ENCODE results near the gene SSR1.

SSR1 gene

DNA sequence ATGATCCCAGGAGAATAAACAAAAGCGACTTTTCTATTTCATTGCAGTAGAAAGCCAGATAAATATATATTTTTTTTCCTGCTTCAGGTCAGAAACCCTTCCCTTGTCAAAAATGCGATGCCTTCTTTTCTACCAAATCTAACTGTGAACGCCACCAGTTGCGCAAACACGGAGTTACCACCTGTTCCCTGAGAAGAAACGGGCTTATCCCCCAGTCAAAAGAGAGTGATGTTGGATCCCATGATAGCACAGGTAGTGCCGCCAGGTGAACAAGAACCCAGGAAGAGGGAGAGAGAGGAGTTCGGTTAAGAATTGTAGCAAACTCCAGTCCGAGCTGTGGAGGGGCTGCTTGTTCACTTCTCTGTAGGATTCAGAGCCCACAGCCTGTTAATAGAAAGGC lies 72.6 kb downstream of the SSR1 start:
- DNase-seq (ENCODE audit: low read depth), result no peak
- TF ChIP-seq, protein P1, sequence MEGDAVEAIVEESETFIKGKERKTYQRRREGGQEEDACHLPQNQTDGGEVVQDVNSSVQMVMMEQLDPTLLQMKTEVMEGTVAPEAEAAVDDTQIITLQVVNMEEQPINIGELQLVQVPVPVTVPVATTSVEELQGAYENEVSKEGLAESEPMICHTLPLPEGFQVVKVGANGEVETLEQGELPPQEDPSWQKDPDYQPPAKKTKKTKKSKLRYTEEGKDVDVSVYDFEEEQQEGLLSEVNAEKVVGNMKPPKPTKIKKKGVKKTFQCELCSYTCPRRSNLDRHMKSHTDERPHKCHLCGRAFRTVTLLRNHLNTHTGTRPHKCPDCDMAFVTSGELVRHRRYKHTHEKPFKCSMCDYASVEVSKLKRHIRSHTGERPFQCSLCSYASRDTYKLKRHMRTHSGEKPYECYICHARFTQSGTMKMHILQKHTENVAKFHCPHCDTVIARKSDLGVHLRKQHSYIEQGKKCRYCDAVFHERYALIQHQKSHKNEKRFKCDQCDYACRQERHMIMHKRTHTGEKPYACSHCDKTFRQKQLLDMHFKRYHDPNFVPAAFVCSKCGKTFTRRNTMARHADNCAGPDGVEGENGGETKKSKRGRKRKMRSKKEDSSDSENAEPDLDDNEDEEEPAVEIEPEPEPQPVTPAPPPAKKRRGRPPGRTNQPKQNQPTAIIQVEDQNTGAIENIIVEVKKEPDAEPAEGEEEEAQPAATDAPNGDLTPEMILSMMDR (conservative IDR thresholded peaks at IDR 0.05; ENCODE audit: low read depth, low read length), result no peak
- H3K4me3 ChIP-seq (ENCODE audit: low read depth, low read length), result no peak overlapping the region

- TF ChIP-seq, protein P1 (conservative IDR thresholded peaks at IDR 0.05; ENCODE audit: low read depth, low read length), result no peak
- DNase-seq (ENCODE audit: low read depth), result no peak
- no peak overlapping the region for H3K4me3 ChIP-seq (ENCODE audit: low read depth, low read length)
Observed at GRCh38 chr6:7239590-7239948, 73.4 kb downstream of the SSR1 start.

- TF ChIP-seq, protein P1 (conservative IDR thresholded peaks at IDR 0.05; ENCODE audit: low read depth, low read length), result peak; percentile 78
- peak; percentile 74 for DNase-seq (ENCODE audit: low read depth)
- no peak overlapping the region for H3K4me3 ChIP-seq (ENCODE audit: low read depth, low read length)
Observed at GRCh38 chr6:7238900-7239589, 74.0 kb downstream of the SSR1 start.

- DNase-seq (ENCODE audit: low read depth), result no peak
- TF ChIP-seq, protein P1 (conservative IDR thresholded peaks at IDR 0.05; ENCODE audit: low read depth, low read length), result no peak
Observed at GRCh38 chr6:7238526-7238899, 74.5 kb downstream of the SSR1 start.

GRCh38 chr6:7237653-7238188 lies 75.3 kb downstream of the SSR1 start:
- no peak overlapping the region for H3K4me3 ChIP-seq (ENCODE audit: low read depth, low read length)
- peak; percentile 36 for DNase-seq (ENCODE audit: low read depth)
- TF ChIP-seq, protein P1 (conservative IDR thresholded peaks at IDR 0.05; ENCODE audit: low read depth, low read length), result no peak

More at GRCh38 chr6:7238526-7238899, 74.5 kb downstream of the SSR1 start:
- H3K4me3 ChIP-seq (ENCODE audit: low read depth, low read length), result no peak overlapping the region

DNA sequence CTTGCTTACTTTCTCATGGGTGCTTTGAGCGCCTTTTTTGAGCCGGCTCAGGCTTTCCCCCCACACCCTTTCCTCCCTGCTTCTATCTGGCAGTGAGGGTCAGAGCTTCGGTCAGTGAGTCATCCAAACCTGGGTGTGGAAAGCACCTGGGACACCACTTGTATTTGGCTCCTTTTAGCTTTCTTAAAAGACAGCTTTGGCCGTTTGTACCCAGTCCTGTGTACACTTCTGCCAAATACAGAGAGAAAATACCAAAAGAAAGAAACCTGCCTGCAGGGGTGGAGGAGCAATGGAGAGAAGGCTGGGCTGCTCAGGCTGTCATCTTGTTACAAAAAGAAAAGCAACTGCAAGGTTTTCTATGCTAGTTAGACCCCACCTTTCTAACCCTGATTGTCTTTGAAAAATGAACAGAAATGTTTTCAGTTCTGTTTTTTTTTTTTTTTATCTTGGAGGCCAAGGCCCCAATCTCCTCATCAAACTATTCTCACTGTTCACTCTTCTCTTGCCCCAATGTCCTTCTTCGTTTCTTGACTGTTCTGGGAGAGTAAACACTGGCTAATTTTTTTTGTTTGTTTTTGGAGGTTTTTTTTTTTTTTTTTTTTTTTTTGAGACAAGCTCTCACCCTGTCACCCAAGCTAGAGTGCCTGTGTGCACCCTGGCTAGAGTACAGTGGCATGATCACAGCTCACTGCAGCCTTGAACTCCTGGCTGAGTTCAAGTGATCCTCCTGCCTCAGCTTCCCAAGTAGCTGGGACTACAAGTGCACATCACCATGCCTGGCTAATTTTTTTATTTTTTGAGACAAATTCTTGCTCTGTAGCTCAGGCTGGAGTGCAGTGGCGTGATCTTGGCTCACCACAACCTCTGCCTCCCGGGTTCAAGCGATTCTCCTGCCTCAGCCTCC lies 76.4 kb downstream of the SSR1 start:
- no peak overlapping the region for H3K4me3 ChIP-seq (ENCODE audit: low read depth, low read length)
- TF ChIP-seq, protein P1 (conservative IDR thresholded peaks at IDR 0.05; ENCODE audit: low read depth, low read length), result no peak
- DNase-seq (ENCODE audit: low read depth), result no peak

All from choroid plexus epithelial cell (primary cell).